Trophoblast cell (in vitro differentiated cells and primary cell): ENCODE results near the gene MAP4K3.

Source experiments
- DNase-seq, 2 donors: peaks; one replicate each; pipeline ENCODE4 v3.0.0-alpha.2; 2016
- H2AFZ ChIP-seq: 2 replicates; pipeline ENCODE4 v1.6.1; 2013; ENCODE audit warnings: low read length, moderate library complexity, mild to moderate bottlenecking; ENCODE audit not compliant: insufficient read depth, poor library complexity
- H2AK5ac ChIP-seq: 2 replicates; pipeline ENCODE4 v1.6.1; 2013; ENCODE audit warnings: mild to moderate bottlenecking, low read length
- H2BK120ac ChIP-seq: 2 replicates; pipeline ENCODE4 v1.6.1; 2013; ENCODE audit warnings: low read length, mild to moderate bottlenecking, moderate library complexity; ENCODE audit not compliant: insufficient read depth, poor library complexity
- H2BK12ac ChIP-seq: 2 replicates; pipeline ENCODE4 v1.6.1; 2013; ENCODE audit warnings: mild to moderate bottlenecking, low read length, moderate library complexity
- H2BK5ac ChIP-seq: 2 replicates; pipeline ENCODE4 v1.6.1; 2013; ENCODE audit warnings: low read length, low read depth, moderate library complexity, mild to moderate bottlenecking; ENCODE audit not compliant: poor library complexity
- H3K14ac ChIP-seq: 2 replicates; pipeline ENCODE4 v1.6.1; 2013; ENCODE audit warnings: mild to moderate bottlenecking, low read length
- H3K18ac ChIP-seq: 2 replicates; pipeline ENCODE4 v1.6.1; 2013; ENCODE audit warnings: mild to moderate bottlenecking, low read length
- H3K23ac ChIP-seq: 2 replicates; pipeline ENCODE4 v1.6.1; 2013; ENCODE audit warnings: low read length
- H3K27ac ChIP-seq: 2 replicates; pipeline ENCODE4 v1.5.1; 2013; ENCODE audit warnings: low read depth, mild to moderate bottlenecking, inconsistent platforms, low read length, moderate library complexity
- H3K27me3 ChIP-seq: 2 replicates; pipeline ENCODE4 v1.6.1; 2013; ENCODE audit warnings: inconsistent platforms, mild to moderate bottlenecking, low read length, moderate library complexity; ENCODE audit not compliant: insufficient read depth
- H3K36me3 ChIP-seq, 2 experiments: 1 replicate in 1 of 2; 2 replicates in 1 of 2; pipeline ENCODE4 v1.6.1; 2013; ENCODE audit warnings: low read length in 2 of 2, mild to moderate bottlenecking in 2 of 2, moderate library complexity in 1 of 2; ENCODE audit not compliant: insufficient read depth in 2 of 2, control insufficient read depth in 1 of 2
- H3K4ac ChIP-seq: 2 replicates; pipeline ENCODE4 v1.6.1; 2013; ENCODE audit warnings: low read depth, mild to moderate bottlenecking, low read length, moderate library complexity
- H3K4me1 ChIP-seq, 2 experiments: 1 replicate in 1 of 2; 2 replicates in 1 of 2; pipeline ENCODE4 v1.6.1; 2013; ENCODE audit warnings: low read length in 2 of 2, mild to moderate bottlenecking in 2 of 2, moderate library complexity in 1 of 2; ENCODE audit not compliant: insufficient read depth in 2 of 2, control insufficient read depth in 1 of 2
- H3K4me2 ChIP-seq: 2 replicates; pipeline ENCODE4 v1.6.1; 2013; ENCODE audit warnings: inconsistent platforms, mild to moderate bottlenecking, low read length, moderate library complexity
- H3K4me3 ChIP-seq: 2 replicates; pipeline ENCODE4 v1.5.1; 2013; ENCODE audit warnings: mild to moderate bottlenecking, low read depth, low read length, inconsistent platforms
- H3K79me1 ChIP-seq: one replicate; pipeline ENCODE4 v1.6.1; 2013; ENCODE audit warnings: low read length
- H3K79me2 ChIP-seq: 2 replicates; pipeline ENCODE4 v1.6.1; 2013; ENCODE audit warnings: low read length, mild to moderate bottlenecking; ENCODE audit not compliant: control insufficient read depth, insufficient read depth, poor library complexity
- H3K9ac ChIP-seq: 2 replicates; pipeline ENCODE4 v1.6.1; 2013; ENCODE audit warnings: mild to moderate bottlenecking, low read length
- H3K9me3 ChIP-seq: 2 replicates; pipeline ENCODE4 v1.6.1; 2013; ENCODE audit warnings: low read depth, mild to moderate bottlenecking, control low read depth, inconsistent platforms, low read length; ENCODE audit not compliant: insufficient read depth
- H4K12ac ChIP-seq: 2 replicates; pipeline ENCODE4 v1.6.1; 2013; ENCODE audit warnings: low read depth, mild to moderate bottlenecking, low read length, moderate library complexity
- H4K8ac ChIP-seq: 2 replicates; pipeline ENCODE4 v1.6.1; 2013; ENCODE audit warnings: low read depth, mild to moderate bottlenecking, low read length, moderate library complexity
- H4K91ac ChIP-seq: one replicate; pipeline ENCODE4 v1.6.1; 2013; ENCODE audit warnings: low read depth, mild to moderate bottlenecking, low read length, moderate library complexity
- WGBS: extraction: QIAGEN DNeasy Blood & Tissue Kit; methylation state at CpG from one replicate; pipeline ENCODE4 v1.1.7; 2013; ENCODE audit warnings: missing lambda C conversion rate; ENCODE audit not compliant: insufficient read length, insufficient coverage; ENCODE audit errors: extremely low coverage; 5-methylcytosine and 5-hydroxymethylcytosine counted together

Gene MAP4K3

DNA sequence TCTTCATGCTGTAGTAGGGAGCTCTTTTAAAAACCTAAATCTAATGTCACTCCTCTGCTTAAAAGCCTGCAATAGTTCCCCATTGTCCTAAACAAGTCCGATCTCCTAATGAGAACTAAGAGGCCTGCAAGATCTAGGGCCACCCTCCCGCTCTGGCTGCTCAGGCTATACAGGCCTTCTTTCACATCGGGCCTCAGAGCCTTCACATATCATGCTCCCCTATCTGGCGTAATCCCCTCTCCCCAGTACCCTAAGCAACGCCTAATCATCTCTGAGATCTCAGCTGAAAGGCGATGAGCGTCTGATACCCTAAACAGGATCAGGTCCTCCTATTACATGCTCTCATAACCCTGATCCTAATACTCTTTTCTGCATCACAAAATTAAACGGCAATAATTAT is 1.9 kb downstream of the MAP4K3 start:
- H3K23ac ChIP-seq = no peak overlapping the region
- H4K12ac ChIP-seq = no peak overlapping the region
- H3K27me3 ChIP-seq = no peaks in the 10 kb centered on the region
- H2BK120ac ChIP-seq = no peak overlapping the region
- H3K36me3 ChIP-seq = no peaks in the 10 kb centered on the region
- H2AK5ac ChIP-seq = no peak overlapping the region
- no peak overlapping the region for H3K4me3 ChIP-seq
- H2AFZ ChIP-seq = no peak overlapping the region
- H3K14ac ChIP-seq = no peak overlapping the region
- peaks cover 21% of the 10 kb centered on the region for H3K79me2 ChIP-seq
- H2BK12ac ChIP-seq = no peak overlapping the region
- H3K18ac ChIP-seq = no peak overlapping the region
- no peak overlapping the region for H3K27ac ChIP-seq
- H3K4ac ChIP-seq = peak overlapping the region; percentile 29
- no CpG with 5 or more reads among the region's 8 CpGs for WGBS
- no peak for DNase-seq
- peaks cover 4 to 11% of the 10 kb centered on the region in 2 experiments for H3K4me1 ChIP-seq
- H3K9me3 ChIP-seq = no peaks in the 10 kb centered on the region
- peaks cover 15% of the 10 kb centered on the region for H3K79me1 ChIP-seq
- no peak overlapping the region for H4K91ac ChIP-seq
- peak overlapping the region; percentile 50 for H3K4me2 ChIP-seq
- no peak overlapping the region for H4K8ac ChIP-seq
- no peak overlapping the region for H2BK5ac ChIP-seq
- no peak overlapping the region for H3K9ac ChIP-seq

DNA sequence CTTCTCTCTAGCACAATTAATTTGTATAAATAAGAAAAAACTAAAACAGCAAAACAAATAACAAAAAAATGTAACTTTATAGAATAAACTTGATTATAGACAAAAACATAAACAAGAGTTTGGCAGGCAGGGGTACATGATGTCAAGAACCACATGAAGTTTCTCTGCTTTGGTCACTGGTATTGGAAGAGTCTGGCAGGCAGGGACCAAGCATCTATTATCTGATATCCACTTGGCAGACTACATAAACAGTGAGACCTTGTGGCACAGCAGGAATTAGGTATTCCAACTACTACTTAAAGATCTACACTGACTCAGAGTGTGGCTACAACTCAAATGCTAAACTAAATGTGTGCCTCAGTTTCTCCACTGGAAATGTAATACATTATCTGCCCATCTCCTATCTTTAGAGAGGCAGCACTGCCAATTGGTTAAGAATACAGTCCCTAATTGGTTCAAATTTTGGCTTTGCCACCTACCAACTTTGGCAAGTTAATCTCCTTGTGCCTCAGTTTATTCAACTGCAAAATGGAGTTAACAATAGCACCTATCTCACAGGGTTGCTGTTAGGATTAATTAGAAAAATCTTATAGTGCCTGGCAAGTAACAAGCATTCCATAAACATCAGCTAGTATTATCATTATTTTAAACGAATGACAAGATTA is 2.7 kb downstream of the MAP4K3 start:
- H2AK5ac ChIP-seq = no peak overlapping the region
- H3K4me2 ChIP-seq = peak overlapping the region; percentile 28

GRCh38 chr2:39433586-39434195 is 3.4 kb downstream of the MAP4K3 start:
- H3K79me1 ChIP-seq = peaks cover 15% of the 10 kb centered on the region
- no peak overlapping the region for H2AK5ac ChIP-seq
- WGBS = no CpG with 5 or more reads among the region's 5 CpGs
- H3K9me3 ChIP-seq = no peaks in the 10 kb centered on the region
- H3K4me2 ChIP-seq = no peak overlapping the region
- no peak overlapping the region for H2BK12ac ChIP-seq
- H4K91ac ChIP-seq = no peak overlapping the region
- H3K18ac ChIP-seq = no peak overlapping the region
- H3K4me1 ChIP-seq = peaks cover 4 to 11% of the 10 kb centered on the region in 2 experiments
- no peak overlapping the region for H4K8ac ChIP-seq
- H3K36me3 ChIP-seq = no peaks in the 10 kb centered on the region
- no peak overlapping the region for H3K9ac ChIP-seq
- H3K4ac ChIP-seq = no peak overlapping the region
- no peak overlapping the region for H2BK120ac ChIP-seq
- H4K12ac ChIP-seq = no peak overlapping the region
- H2AFZ ChIP-seq = no peak overlapping the region
- no peak overlapping the region for H3K23ac ChIP-seq
- H3K4me3 ChIP-seq = no peak overlapping the region
- DNase-seq = no peak
- no peak overlapping the region for H2BK5ac ChIP-seq
- no peaks in the 10 kb centered on the region for H3K27me3 ChIP-seq
- no peak overlapping the region for H3K14ac ChIP-seq
- no peak overlapping the region for H3K27ac ChIP-seq
- peaks cover 21% of the 10 kb centered on the region for H3K79me2 ChIP-seq

More for the DNA sequence above, 2.7 kb downstream of the MAP4K3 start:
- H2BK120ac ChIP-seq = no peak overlapping the region
- H3K4me3 ChIP-seq = no peak overlapping the region
- peaks cover 4 to 11% of the 10 kb centered on the region in 2 experiments for H3K4me1 ChIP-seq
- no peak overlapping the region for H3K9ac ChIP-seq
- no peaks in the 10 kb centered on the region for H3K9me3 ChIP-seq
- H3K4ac ChIP-seq = peak overlapping the region; percentile 81
- H3K27ac ChIP-seq = no peak overlapping the region
- H3K23ac ChIP-seq = no peak overlapping the region
- no peaks in the 10 kb centered on the region for H3K36me3 ChIP-seq
- H4K8ac ChIP-seq = no peak overlapping the region
- H4K91ac ChIP-seq = no peak overlapping the region
- H2BK5ac ChIP-seq = no peak overlapping the region
- DNase-seq = no peak
- H4K12ac ChIP-seq = no peak overlapping the region
- H3K79me1 ChIP-seq = peaks cover 15% of the 10 kb centered on the region
- H3K14ac ChIP-seq = no peak overlapping the region
- H3K18ac ChIP-seq = no peak overlapping the region
- H3K79me2 ChIP-seq = peaks cover 21% of the 10 kb centered on the region
- H2AFZ ChIP-seq = no peak overlapping the region
- WGBS = no CpG with 5 or more reads among the region's 1 CpG
- H2BK12ac ChIP-seq = no peak overlapping the region
- H3K27me3 ChIP-seq = no peaks in the 10 kb centered on the region

DNA sequence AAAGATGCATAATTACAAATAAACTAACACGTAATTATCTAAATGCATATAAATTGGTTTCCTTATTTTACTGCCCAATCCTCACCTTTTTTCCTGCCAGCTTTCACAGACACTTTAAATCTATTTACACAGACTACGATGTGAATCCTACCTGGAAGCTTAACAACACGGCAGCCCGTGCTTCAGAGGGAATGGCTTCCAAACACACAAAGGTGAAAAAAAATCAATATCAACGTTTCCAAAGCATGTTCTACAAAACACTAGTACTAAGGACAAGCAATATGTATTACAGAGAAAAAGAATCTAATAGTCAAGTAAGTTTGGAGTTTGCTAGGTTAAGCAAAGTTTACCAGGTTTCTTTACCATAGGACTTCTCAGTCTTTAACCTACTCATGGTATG is 4.4 kb downstream of the MAP4K3 start:
- H3K4me1 ChIP-seq = peaks cover under 1 to 6% of the 10 kb centered on the region in 2 experiments
- peaks cover 11% of the 10 kb centered on the region for H3K79me1 ChIP-seq
- H3K27ac ChIP-seq = no peak overlapping the region
- no peak overlapping the region for H2BK120ac ChIP-seq
- no peak for DNase-seq
- WGBS = no CpG with 5 or more reads among the region's 5 CpGs
- no peak overlapping the region for H3K4me2 ChIP-seq
- H3K23ac ChIP-seq = no peak overlapping the region
- H2AFZ ChIP-seq = no peak overlapping the region
- H3K9me3 ChIP-seq = no peaks in the 10 kb centered on the region
- peaks cover 18% of the 10 kb centered on the region for H3K79me2 ChIP-seq
- H3K27me3 ChIP-seq = no peaks in the 10 kb centered on the region
- H2AK5ac ChIP-seq = no peak overlapping the region
- H2BK12ac ChIP-seq = no peak overlapping the region
- H3K4me3 ChIP-seq = no peak overlapping the region
- no peak overlapping the region for H3K14ac ChIP-seq
- no peak overlapping the region for H4K8ac ChIP-seq
- H2BK5ac ChIP-seq = no peak overlapping the region
- peak overlapping the region; percentile 47 for H3K4ac ChIP-seq
- no peaks in the 10 kb centered on the region for H3K36me3 ChIP-seq
- H4K12ac ChIP-seq = no peak overlapping the region
- no peak overlapping the region for H4K91ac ChIP-seq
- no peak overlapping the region for H3K18ac ChIP-seq
- H3K9ac ChIP-seq = no peak overlapping the region
